Measurements from ENCODE around the gene FKBP1B. TPM values are rescaled to one million over a fixed set of nuclear protein-coding genes. Genes with fewer than 3 reads are reported as not detected.
"Not testable (repeated sequence)": the region's sequence is repeated elsewhere in the genome, so short reads cannot be mapped to it uniquely, and the experiment has no call there.

The FKBP1B gene
- total RNA-seq, 1 donor from 2014 or later = 2.1 TPM

DNA sequence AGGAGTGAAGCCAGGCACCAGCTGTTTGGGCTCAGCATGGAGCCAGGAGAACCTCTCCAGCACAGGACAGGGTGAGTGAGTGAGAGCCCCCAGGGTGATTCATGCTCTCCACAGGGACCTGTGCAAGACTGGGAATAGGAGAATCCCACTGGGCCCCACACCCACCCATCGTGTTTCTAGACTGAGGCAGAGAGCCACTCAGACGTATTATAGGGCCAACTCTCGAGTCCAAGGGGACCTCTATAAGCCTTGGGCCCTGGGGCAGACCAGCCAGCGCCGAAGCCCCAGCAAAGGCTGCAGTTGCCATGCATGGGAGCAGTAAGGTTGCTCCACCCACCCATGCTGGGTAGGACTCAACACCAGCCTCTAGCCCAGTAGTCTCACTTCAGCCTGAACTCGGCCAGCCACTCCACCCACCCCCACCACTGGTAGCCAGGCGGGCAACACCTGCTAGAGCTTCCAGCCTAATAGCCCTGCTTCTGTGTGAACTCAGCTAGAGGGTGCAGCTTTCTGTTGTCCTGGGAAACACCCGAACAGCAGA, 54.6 kb downstream of the FKBP1B start:
- H3K36me3 Mint-ChIP-seq (ENCODE audit: low read depth) = peaks cover 10% of the 10 kb centered on the region
- no peak overlapping the region for H3K27ac Mint-ChIP-seq
- DNase-seq (ENCODE audit: low spot score) = no peak
- H3K9me3 Mint-ChIP-seq = peaks cover 31% of the 10 kb centered on the region
- intact Hi-C loops (cut with micrococcal nuclease) = no loop called here
- H3K4me1 Mint-ChIP-seq (ENCODE audit: low read depth) = no peaks in the 10 kb centered on the region
- peaks cover 12% of the 10 kb centered on the region for H3K27me3 Mint-ChIP-seq (ENCODE audit: low read depth)
- H3K4me3 Mint-ChIP-seq (ENCODE audit: low read depth) = no peak overlapping the region

DNA sequence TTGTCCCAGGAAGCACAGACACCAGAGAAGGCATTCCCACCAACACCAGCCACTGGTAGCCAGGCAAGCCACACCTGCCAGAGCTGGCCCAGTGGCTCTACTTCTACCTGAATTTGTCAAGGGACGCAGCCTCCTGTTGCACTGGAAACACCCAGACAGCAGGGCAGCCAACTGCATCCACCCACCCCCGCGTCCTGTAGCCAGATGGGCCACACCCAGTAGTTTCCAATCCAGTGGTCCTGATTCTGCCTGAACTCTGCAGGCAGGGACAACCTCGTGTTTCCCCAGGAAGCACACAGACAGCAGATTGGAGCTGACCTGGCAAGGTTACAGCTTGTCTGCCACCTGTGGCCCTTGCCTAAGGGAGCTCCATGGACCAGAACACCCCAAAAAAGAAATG, 55.4 kb downstream of the FKBP1B start:
- Mint-ChIP-seq H3K27me3 (ENCODE audit: low read depth) (peaks cover 12% of the 10 kb centered on the region), H3K4me3 (ENCODE audit: low read depth) (no peak overlapping the region), H3K36me3 (ENCODE audit: low read depth) (peaks cover 10% of the 10 kb centered on the region), H3K4me1 (ENCODE audit: low read depth) (no peaks in the 10 kb centered on the region), H3K27ac (no peak overlapping the region), H3K9me3 (peaks cover 33% of the 10 kb centered on the region)
- DNase-seq (ENCODE audit: low spot score) = no peak
- intact Hi-C loops (cut with micrococcal nuclease) = no loop called here

DNA sequence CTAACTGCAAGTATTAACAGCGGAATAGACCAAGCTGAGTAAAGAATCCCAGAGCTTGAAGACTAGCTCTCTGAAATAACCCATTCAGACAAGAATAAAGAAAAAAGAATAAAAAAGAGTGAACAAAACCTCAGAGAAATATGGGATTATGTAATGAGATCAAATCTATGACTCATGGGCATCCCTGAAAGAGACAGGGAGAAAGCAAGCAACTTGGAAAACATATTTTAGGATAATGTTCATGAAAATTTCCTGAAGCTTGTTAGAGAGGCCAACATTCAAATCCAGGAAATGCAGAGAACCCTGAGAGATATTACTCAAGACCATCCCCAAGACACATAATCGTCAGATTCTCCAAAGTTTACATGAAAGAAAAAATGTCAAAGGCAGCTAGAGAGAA, 56.3 kb downstream of the FKBP1B start:
- DNase-seq (ENCODE audit: low spot score) = no peak
- H3K4me3 Mint-ChIP-seq (ENCODE audit: low read depth) = no peak overlapping the region
- no peak overlapping the region for H3K27ac Mint-ChIP-seq
- H3K27me3 Mint-ChIP-seq (ENCODE audit: low read depth) = peaks cover 12% of the 10 kb centered on the region
- peaks cover 10% of the 10 kb centered on the region for H3K36me3 Mint-ChIP-seq (ENCODE audit: low read depth)
- H3K9me3 Mint-ChIP-seq = peaks cover 27% of the 10 kb centered on the region
- intact Hi-C loops (cut with micrococcal nuclease) = no loop called here
- H3K4me1 Mint-ChIP-seq (ENCODE audit: low read depth) = no peaks in the 10 kb centered on the region

DNA sequence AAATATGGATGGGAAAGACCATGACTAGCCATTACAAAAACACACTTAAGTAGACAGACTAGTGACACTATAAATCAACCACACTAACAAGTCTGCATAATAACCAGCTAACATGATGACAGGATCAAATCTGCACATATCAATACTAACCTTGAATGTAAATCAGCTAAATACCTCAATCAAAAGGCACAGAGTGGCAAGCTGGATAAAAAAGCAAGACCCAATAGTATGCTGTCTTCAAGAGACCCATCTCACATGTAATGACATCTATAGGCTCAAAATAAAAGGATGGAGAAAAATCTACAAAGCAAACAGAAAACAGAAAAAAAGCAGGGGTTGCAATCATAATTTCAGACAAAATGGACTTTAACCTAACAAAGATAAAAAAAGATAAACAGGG, 57.2 kb downstream of the FKBP1B start:
- H3K4me3 Mint-ChIP-seq (ENCODE audit: low read depth) = no peak overlapping the region
- H3K27ac Mint-ChIP-seq = no peak overlapping the region
- peaks cover 12% of the 10 kb centered on the region for H3K27me3 Mint-ChIP-seq (ENCODE audit: low read depth)
- no peaks in the 10 kb centered on the region for H3K4me1 Mint-ChIP-seq (ENCODE audit: low read depth)
- intact Hi-C loops (cut with micrococcal nuclease) = no loop called here
- peaks cover 10% of the 10 kb centered on the region for H3K36me3 Mint-ChIP-seq (ENCODE audit: low read depth)
- no peak for DNase-seq (ENCODE audit: low spot score)
- H3K9me3 Mint-ChIP-seq = peaks cover 27% of the 10 kb centered on the region

DNA sequence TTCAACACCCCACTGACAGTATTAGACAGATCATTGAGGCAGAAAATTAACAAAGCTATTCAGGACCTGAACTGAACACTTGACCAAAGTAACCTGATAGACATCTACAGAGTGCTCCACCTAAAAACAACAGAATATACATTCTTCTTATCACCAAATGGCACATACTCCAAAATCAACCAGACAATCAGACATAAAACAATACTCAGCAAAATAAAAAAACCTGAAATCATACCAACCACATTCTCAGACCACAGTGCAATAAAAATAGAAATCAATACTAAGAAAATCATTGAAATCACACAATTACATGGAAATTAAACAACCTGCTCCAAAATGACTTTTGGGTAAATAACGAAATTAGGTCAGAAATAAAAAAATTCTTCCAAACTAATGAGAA, 57.8 kb downstream of the FKBP1B start:
- no peaks in the 10 kb centered on the region for H3K4me1 Mint-ChIP-seq (ENCODE audit: low read depth)
- H3K36me3 Mint-ChIP-seq (ENCODE audit: low read depth) = peaks cover 10% of the 10 kb centered on the region
- peaks cover 12% of the 10 kb centered on the region for H3K27me3 Mint-ChIP-seq (ENCODE audit: low read depth)
- peaks cover 27% of the 10 kb centered on the region for H3K9me3 Mint-ChIP-seq
- no peak overlapping the region for H3K4me3 Mint-ChIP-seq (ENCODE audit: low read depth)
- H3K27ac Mint-ChIP-seq = no peak overlapping the region
- no peak for DNase-seq (ENCODE audit: low spot score)
- intact Hi-C loops (cut with micrococcal nuclease) = no loop called here

DNA sequence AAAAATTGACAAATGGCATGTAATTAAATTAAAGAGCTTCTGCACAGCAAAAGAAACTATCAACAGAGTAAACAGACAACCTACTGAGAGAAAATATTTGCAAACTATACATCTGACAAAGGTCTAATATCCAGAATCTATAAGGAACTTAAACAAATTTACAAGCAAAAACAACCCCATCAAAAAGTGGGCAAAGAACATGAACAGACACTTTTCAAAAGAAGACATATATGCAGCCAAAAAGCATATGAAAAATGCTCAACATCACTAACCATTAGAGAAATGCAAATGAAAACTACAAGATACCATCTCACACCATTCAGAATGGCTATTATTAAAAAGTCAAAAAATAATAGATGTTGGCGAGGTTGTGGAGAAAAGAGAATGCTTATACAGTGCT, 59.9 kb downstream of the FKBP1B start:
- peaks cover 27% of the 10 kb centered on the region for H3K9me3 Mint-ChIP-seq
- H3K36me3 Mint-ChIP-seq (ENCODE audit: low read depth); intact Hi-C loops (cut with micrococcal nuclease); H3K27ac Mint-ChIP-seq; H3K4me3 Mint-ChIP-seq (ENCODE audit: low read depth); DNase-seq (ENCODE audit: low spot score); H3K4me1 Mint-ChIP-seq (ENCODE audit: low read depth): not testable (repeated sequence)
- H3K27me3 Mint-ChIP-seq (ENCODE audit: low read depth) = peaks cover 12% of the 10 kb centered on the region

DNA sequence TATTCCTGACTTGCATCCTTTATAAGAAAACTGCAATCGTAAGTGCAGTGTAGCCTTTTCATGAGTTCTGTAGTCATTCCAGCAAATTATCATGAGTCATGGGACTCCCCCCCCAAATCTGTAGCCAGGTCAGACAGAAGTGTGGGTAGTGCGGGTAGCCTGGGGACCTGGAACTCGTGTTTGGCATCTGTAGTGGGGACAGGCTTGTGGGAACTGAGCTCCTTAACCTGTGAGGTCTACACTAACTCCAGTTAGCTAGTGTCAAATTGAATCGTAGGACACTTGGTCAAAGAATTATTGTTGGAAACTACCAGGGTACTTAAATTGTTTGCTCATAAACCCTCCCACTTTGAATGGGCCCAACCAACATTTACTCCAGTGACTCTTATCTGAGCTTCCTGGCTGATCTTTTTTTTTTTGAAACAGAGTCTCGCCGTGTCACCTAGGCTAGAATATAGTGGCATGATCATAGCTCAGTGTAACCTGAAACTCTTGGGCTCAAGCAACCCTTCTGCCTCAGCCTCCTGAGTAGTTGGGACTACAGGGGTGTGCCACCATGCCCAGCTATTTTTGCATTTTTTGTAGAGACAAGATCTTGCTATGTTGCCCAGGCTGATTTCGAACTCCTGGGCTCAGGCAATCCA, 61.2 kb downstream of the FKBP1B start:
- H3K4me1 Mint-ChIP-seq (ENCODE audit: low read depth) = no peaks in the 10 kb centered on the region
- DNase-seq (ENCODE audit: low spot score) = no peak
- intact Hi-C loops (cut with micrococcal nuclease) = no loop called here
- H3K9me3 Mint-ChIP-seq = peaks cover 24% of the 10 kb centered on the region
- no peak overlapping the region for H3K27ac Mint-ChIP-seq
- peaks cover 10% of the 10 kb centered on the region for H3K36me3 Mint-ChIP-seq (ENCODE audit: low read depth)
- peaks cover 12% of the 10 kb centered on the region for H3K27me3 Mint-ChIP-seq (ENCODE audit: low read depth)
- H3K4me3 Mint-ChIP-seq (ENCODE audit: low read depth) = no peak overlapping the region

DNA sequence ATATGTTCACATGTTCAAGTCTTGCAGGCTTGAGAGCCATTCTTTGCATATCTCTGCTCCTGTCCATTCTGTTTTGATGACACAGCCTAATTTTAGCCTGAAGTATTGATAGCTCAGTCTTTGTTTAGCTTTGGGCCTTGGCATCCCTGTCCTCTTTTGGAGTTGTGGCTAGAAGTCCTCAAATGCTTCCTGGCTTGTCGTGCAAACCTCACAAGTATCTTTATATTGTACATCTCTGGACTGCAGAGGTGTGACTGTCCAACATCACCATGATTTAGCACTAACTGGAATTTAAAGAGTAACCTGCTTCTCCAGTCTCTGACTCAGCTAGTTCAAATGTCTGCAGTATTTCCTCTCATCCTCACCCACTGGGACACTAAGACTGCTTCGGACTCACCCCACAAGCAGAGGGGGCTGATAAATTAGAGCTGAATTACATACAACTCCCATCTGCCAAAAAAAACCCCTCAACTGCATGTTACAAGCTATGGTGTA, 61.9 kb downstream of the FKBP1B start:
- intact Hi-C loops (cut with micrococcal nuclease) = no loop called here

More for the DNA sequence above, 61.9 kb downstream of the FKBP1B start:
- H3K27me3 Mint-ChIP-seq (ENCODE audit: low read depth) = peaks cover 11% of the 10 kb centered on the region
- no peaks in the 10 kb centered on the region for H3K4me1 Mint-ChIP-seq (ENCODE audit: low read depth)
- peaks cover 21% of the 10 kb centered on the region for H3K9me3 Mint-ChIP-seq
- H3K36me3 Mint-ChIP-seq (ENCODE audit: low read depth) = peaks cover 7% of the 10 kb centered on the region
- no peak overlapping the region for H3K4me3 Mint-ChIP-seq (ENCODE audit: low read depth)
- no peak for DNase-seq (ENCODE audit: low spot score)
- H3K27ac Mint-ChIP-seq = no peak overlapping the region

Other genes with a start within 250 kb of the FKBP1B start
- 24.2 and 24.8 TPM in 2 replicates for gene ATAD2B, start 122.6 kb upstream of the FKBP1B start, total RNA-seq
- gene UBXN2A, start 109.3 kb upstream of the FKBP1B start, total RNA-seq = 17.6 and 18.3 TPM in 2 replicates
- gene MFSD2B, start 39.7 kb upstream of the FKBP1B start, total RNA-seq = 0.14 TPM in 1 of 2 replicates, not detected in the other
- 22.0 and 22.1 TPM in 2 replicates for gene WDCP, start 2.4 kb upstream of the FKBP1B start, total RNA-seq
- gene SF3B6, start 26.6 kb downstream of the FKBP1B start, total RNA-seq = 137 and 143 TPM in 2 replicates
- gene TP53I3, start 35.1 kb downstream of the FKBP1B start, total RNA-seq = 2.7 and 3.1 TPM in 2 replicates
- 0.30 TPM in 1 of 2 replicates, not detected in the other for gene PFN4, start 73.6 kb downstream of the FKBP1B start, total RNA-seq
- 4.5 and 6.3 TPM in 2 replicates for gene FAM228B, start 73.7 kb downstream of the FKBP1B start, total RNA-seq
- gene FAM228A, start 125.3 kb downstream of the FKBP1B start, total RNA-seq = 0.21 TPM in 1 of 2 replicates, not detected in the other